HG02973 (cell line): ENCODE measurements around the gene MYL3.

ENCODE experiments used
- ATAC-seq: cut with Tn5 transposase; IDR thresholded peaks from one replicate; pipeline ENCODE4 v1.9.1; 2021; ENCODE audit warnings: moderate library complexity; ENCODE audit not compliant: unreplicated experiment

The MYL3 gene

DNA sequence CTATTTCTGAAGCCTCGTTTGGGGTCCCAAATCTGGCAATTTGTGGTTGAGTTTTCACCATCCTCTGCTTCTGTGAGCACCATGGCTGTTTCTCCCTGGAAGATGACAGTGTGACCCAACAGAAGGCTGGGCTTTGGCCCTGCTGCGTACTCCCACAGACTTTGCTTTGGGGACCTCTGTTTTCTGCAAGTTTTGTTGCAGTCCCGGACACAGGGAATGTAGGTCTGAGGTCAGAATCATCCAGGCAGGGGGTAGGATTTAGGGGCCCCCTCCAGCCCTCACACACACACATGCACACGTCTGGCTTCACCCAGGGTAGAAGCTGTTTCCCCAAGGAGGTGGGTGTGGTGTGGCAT is 20.6 kb upstream of the MYL3 start:
- ATAC-seq: no peak

- no peak for ATAC-seq
These were observed 20.0 kb upstream of the MYL3 start for GRCh38 chr3:46883054-46883829.

DNA sequence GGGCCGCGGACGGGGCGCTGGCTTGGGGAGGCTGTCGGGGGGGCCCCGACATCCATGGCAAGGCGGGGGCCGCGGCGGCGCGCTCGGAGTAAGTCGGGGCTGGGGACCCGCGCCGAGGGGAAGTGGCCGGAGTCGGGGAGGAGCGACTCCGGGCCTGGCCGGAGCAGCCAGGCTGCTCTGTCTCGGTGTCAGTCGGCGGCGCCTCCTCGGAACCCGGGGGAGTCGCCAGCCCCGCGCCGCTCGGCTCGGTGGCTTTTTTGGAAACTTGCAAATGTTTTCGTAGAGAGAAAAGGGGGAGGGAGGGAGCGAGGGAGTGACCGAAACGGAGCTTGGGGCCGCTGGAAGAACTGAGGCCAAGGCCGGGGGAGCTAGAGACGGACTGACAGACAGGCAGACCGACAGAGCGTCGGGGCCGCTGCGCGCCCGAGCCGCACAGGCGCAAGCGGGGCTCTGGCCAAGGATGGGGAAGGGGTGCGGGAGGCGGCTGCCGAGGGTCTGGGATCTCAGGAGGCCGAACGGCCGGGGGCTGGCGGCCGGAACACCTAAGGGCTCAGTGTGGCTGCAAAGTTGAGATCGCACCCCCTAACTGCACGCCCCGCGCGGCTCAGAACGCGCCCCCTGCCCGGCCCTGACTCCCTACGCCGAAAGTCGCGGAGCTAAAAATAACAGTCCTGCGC is 19.3 kb upstream of the MYL3 start:
- ATAC-seq: no peak

DNA sequence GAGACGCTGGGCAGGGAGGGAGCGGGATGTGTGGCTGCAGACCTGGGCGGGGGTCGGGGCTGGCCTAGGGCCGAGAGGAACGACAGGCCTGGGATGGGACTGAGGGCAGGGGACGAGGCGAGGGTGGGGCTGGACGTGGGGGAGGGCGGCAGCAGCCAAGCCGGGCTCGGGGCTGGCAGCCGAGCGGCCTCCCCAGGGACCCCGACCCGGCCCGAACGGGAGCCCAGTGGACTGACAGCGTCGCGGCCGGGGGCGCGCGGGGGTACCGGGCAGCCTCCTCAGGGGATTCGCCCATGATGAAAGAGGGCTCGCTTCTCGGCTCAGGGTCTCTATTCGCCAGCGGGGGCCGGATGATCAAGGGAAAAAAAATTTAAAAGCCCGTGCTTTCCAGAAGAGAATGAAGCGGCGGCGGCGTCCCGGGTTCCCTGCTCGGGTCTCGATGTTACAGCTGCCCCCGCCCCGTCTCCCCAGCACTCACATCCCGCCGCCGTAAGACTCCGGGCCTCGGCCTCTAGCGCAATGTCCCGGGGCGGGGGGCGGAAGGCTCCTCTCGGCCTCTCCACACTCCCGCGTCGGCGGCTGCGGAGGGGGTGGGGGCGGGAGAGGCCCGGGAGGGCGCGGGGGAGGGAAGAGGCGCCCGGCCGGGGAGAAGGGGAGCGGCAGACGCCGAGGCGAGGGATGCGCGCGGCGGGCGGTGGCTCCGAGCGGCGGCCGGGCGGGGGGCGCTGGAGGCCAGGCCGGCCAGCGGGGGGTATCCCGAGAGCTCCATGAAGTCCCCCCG is 18.5 kb upstream of the MYL3 start:
- ATAC-seq: no peak

DNA sequence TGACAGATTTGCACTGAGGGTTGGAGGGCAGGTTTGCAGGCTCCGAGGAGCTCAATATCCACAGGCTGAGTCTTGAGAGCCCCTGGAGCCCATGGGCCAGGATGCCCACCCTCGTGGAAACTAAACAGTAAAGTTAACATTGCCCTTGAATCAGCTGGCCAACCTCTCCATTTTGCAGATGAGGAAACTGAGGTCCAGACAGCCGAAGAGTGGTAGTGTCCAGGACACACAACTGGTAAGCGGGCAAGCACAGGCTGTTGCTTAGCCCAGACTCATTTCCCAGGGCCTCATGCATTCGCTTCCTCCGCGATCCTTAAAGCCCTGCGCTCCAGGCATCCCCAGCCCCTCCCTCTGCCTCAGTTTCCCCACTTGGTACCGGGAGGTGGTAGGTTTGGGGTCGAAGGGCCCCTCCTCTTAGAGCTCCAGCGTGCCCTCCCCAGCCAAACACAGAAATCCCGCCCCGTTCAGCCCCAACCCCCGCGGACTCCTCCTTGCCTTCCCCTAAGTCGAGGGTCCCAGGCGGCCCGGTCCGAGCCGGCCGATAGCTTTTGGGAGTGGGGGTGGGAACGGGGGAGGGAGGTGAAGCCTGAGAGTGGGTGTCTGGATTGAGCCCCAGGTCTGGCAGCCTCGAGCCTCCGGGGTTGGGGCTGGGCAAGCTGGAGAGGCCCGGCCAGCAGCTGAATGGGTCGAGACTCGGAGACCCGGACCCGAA is 17.8 kb upstream of the MYL3 start:
- ATAC-seq: no peak

- no peak for ATAC-seq
These were observed 15.7 kb upstream of the MYL3 start for GRCh38 chr3:46878781-46879436.

- ATAC-seq: no peak
These were observed 14.3 kb upstream of the MYL3 start, which contains the start of gene PTH1R for GRCh38 chr3:46877406-46878125. Gene PTH1R, plus strand, starts transcription at chr3:46877721. Its CDS starts 5,839 bp downstream, at chr3:46883560.

GRCh38 chr3:46876313-46877300 is 13.4 kb upstream of the MYL3 start:
- no peak for ATAC-seq

DNA sequence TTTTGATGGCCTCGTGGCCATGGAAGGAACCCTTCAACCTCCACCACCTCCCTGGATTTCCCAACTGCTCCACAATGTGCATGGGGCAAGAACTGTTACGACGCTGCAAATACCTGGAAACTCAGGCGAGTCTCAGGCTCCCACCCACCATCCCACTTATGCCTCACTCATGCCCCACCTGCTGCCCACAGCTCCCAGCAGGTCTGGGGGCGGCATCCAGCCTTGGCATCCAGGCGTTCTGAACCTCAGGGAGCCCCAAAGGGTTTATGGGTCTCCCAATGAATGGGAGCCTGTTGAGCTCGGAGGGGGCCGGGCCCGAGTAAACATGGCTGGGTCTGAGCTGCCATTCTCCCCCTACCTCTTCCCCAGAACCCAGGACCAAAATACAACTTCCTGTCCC is 12.3 kb upstream of the MYL3 start:
- no peak for ATAC-seq

DNA sequence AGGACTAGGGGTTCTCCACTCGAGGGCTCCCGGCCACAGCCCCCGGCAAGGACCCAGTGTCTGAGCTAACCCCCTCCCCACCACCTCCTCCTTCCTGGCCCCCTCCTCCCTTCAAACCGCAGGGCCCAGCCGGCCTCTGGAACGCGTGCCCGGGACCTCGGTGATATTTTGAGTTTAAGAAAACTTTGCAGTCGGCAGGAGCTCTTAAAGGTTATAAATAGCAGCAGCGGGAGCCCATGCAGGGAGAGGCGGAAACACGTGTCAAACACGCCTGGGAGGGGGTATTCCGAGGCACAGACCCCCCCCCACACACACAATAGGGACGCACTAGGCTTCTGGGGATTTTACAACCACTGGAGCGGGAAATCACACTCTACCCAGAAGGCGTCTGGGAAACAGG is 11.2 kb upstream of the MYL3 start:
- ATAC-seq: no peak

- ATAC-seq: no peak
These were observed 10.3 kb upstream of the MYL3 start for GRCh38 chr3:46873521-46873920.

GRCh38 chr3:46871222-46871621 is 8.0 kb upstream of the MYL3 start:
- no peak for ATAC-seq

DNA sequence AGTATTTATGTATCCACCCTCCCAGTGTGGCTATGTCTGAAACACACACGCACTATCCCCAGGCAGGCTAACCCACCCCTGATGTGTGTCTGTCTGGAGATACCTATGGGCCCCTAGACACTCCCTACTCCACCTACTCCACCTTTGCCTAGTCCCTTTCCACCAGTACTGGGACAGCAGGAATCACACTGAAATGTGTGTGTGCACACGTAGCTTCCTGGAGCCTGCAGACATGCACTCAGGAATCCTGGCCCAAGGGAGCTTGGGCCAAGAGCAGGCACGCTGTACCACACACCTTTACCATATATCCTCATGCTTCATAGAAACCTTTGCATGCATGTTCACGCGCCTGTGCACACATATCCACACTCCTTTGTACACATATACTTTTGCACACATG is 7.4 kb upstream of the MYL3 start:
- no peak for ATAC-seq

DNA sequence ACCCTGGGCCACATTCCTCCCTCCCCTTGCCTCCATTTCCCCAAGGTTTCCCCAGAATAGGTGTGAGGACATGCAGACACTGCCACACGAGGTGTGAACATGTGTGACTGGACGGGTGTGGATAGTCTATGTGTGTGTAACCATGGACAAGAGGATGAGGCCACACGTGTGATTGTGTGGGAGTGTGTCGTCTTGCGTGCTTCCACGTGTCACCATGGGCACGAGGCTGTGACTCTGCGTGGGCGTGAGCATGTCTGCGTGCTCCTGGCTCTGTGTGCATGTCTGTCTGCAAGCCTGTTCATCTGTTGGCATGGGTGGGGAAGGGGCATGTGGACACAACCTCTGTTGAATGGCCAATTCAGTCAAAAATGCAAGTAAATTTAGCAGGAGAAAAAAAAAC is 6.2 kb upstream of the MYL3 start:
- no peak for ATAC-seq

DNA sequence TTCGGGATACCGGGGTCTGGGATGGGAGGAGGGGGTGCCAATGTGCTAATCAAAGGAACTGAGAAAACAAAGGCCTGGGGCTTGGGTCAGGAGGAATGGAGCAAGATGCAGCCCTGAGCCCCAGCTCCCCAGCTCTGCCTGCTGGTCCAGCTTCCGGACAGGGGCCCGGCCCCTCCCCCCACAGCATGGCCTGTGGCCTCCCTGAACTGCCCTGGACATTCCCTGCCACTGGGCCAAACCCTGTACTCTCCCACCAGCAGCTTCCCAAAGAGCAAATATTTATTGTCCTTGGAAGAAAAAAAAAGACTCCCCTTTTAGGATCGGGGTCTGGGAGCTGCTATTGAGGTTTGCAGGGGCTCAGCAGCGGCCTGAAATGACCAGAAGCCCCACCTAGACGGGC is 5.7 kb upstream of the MYL3 start:
- ATAC-seq: no peak

- ATAC-seq: no peak
These were observed 5.0 kb upstream of the MYL3 start for GRCh38 chr3:46868287-46868686.

GRCh38 chr3:46867550-46867898 is 4.3 kb upstream of the MYL3 start:
- ATAC-seq: no peak

DNA sequence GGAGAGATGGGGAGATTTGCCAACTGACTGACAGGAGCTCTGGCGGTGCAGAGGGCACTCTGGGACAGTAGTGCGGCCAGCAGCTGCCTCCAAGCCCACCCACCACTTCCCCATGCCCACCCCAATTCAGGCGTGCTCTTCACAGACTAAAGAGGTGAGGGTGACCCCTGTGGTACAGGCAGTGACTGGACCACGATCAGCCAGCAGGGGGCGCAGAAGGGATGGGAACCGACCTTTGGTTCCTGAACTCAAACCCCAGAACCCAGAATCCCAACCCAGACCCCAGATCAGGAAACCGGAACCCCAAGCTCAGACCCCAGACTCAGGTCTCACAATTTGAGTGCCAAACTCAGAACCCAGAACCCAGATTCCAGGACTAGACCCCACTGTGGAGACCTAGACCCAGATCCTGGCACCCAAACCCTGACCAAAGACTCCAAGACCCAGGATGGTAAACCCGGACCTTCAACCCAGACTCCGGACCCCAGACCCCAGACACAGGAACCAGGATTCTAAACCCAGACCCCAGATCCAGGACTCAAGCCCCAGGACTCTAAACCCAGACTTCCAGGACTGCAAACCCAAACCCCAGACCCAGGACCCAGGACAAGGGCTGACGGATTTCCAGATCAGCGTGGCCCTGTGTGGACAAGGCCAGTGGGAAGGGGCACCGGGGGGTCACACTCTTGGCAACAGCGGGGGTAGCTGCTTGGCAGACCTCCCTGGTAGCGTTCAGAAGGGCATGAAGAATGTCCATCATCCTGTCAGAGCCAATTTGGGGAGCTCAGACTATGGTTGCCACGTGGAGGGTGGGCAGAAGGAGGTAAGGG is 3.7 kb upstream of the MYL3 start:
- no peak for ATAC-seq
